HG02588 (cell line): ENCODE measurements around the gene HINT2.

Experiments used
- ATAC-seq: cut with Tn5 transposase; IDR thresholded peaks from one replicate; pipeline ENCODE4 v1.9.1; 2021; ENCODE audit warnings: mild to moderate bottlenecking, moderate library complexity; ENCODE audit not compliant: unreplicated experiment

Gene HINT2

DNA sequence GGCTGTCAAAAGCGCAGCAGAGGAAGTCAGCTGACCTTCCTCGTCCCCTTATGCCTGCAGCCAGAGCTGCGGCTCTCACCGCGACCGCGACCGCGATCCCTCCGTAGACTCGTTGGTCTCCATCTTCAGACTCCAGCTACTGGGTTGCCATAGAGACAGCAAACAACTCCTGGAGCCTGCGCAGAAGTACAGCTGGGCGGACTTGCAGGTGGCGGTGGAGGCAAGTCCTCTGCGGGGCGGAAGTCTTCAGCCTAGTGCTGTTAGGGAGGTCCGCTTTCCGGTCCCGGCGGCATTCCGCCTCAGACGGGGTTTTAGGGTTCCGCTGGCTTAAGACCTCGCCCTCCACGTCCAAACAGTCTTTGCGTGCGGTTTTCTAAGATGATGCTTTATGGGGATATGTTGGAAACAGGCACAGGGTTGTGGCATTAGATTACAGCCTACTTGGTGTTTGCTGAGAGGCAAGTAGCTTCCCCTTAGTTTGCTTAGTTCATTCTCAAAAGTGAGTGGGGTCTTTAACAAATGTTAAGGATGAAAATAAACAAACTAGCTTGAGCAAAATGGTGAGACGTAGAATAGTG lies 2.7 kb downstream of the HINT2 start, which contains the start of gene SPAG8:
Gene SPAG8 (minus strand): TSS at position 238 of the 578 bp plus-strand sequence. CDS start 115 bp downstream, at position 123.
- peak; percentile 61 for ATAC-seq

- no peak for ATAC-seq
Measured at GRCh38 chr9:35811381-35812024, 3.3 kb downstream of the HINT2 start.

- ATAC-seq = no peak
Measured at GRCh38 chr9:35810122-35810521, 4.7 kb downstream of the HINT2 start.

- ATAC-seq = no peak
Measured at GRCh38 chr9:35808433-35808832, 6.4 kb downstream of the HINT2 start.

- no peak for ATAC-seq
Measured at GRCh38 chr9:35806101-35806500, 8.7 kb downstream of the HINT2 start.

GRCh38 chr9:35801328-35802128 lies 13.3 kb downstream of the HINT2 start:
- ATAC-seq = no peak

DNA sequence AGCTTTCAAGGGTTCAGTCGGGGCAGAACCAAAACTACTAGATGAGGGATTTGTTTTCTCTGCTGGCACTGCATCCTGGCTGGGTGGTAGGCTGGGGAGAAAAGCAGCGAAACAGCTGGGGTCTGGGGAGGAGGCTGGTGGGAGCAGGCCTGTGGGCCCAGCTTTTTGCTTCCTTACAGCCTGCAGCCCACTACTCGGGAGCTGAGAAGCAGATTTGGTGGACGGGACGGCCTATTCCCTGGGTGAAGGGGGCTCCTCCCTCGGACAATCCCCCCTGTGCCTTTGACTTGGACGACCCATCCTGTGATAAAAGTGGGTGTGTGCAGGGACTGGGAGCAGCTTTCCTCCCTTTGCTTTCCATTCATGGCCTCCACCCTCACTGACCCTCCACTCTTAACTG lies 14.3 kb downstream of the HINT2 start:
- ATAC-seq = no peak

DNA sequence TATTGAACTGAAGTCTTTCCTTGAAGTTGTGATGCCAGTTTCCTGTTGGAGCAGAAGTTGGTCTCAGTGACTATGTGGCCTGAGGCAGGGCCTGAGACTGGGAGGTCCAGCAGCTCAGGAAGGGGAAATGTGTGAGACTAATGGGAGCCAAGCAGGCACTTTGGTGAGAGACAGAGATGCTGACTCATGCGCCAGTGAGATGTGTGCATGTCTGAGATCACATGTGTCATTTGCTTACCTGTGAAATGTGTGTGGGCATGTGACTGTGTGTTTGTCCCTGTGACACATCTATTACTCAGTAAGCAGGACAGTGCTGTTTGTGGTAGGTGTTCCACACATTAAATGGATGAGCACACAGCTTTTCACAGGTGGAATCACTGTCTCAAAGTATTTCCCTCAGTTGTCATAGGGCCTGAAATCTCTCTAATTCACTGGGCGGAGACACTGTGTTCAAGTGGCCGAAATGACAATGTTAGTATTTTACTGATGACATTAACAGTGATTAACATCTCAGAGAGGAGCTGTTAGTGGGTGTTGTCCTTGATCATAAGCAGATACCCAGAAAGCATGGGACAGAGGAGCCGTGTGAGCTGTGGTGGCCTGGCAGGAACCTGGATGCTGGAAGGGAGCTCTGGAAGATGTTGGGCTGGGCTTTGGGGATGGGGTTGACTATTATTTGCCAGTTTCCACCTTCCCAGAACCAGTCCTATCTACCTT lies 16.0 kb downstream of the HINT2 start:
- ATAC-seq = peak; percentile 47

- ATAC-seq = no peak
Measured at GRCh38 chr9:35797311-35798109, 17.3 kb downstream of the HINT2 start.

DNA sequence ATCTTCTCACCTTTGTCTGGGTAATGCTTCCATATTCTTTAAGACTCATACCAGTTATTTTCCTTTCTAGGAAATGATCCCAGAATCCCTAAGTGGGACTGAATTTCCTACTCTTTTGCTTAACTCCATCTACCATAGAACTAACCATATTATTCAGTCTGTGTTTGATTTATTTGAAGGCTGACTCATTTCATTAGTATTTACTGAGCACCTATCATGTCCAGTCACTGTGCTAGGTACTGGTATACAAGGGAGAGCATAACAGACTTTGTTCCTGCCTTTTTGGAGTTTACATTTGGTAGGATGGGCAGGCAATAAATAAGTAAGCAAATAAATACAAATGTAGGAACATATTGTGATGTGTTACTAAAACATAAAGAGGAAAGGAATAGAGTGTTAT lies 19.1 kb downstream of the HINT2 start:
- no peak for ATAC-seq

DNA sequence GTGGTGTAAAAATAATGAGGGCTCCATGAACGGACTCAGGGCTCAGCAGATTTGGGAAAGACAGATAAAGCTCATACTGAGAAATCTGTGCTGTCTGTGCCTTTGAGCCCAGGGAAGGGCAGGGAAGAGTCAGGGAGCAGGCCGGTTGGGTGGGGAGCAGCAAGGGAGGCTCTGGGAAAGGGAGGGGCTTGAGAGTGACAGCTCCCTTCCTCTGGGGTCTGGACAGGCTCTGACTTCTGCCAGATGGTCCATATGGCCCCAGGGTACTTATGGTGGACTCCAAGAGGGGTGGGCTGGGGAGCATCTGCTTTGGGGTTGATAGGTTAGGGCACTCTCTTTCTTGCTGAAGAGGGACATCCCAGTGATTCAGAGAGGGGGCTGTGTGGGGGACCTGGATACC lies 21.4 kb downstream of the HINT2 start:
- no peak for ATAC-seq

GRCh38 chr9:35792826-35793225 lies 22.0 kb downstream of the HINT2 start:
- no peak for ATAC-seq

DNA sequence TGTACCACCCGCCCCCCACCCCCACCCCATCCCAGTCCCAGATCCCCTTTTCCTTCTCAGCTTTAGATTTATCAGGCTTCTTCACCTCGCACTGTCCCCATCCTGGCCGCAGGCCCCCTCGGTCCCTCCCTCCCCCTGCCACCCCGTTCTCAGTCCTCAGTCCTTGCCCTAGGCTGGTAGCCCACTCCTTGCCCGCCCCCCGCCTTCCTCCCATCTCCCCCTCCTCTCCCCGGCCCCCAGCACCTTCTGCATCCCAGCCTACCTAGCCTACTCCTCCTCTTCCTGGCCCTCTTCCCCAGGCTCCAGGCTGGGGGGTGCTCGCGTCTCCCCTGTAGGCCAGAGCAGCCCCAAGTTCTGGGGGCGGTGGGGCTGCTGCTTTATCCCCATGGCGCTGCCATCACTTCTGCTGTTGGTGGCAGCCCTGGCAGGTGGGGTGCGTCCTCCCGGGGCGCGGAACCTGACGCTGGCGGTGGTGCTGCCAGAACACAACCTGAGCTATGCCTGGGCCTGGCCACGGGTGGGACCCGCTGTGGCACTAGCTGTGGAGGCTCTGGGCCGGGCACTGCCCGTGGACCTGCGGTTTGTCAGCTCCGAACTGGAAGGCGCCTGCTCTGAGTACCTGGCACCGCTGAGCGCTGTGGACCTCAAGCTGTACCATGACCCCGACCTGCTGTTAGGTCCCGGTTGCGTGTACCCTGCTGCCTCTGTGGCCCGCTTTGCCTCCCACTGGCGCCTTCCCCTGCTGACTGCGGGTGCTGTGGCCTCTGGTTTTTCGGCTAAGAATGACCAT lies 22.6 kb downstream of the HINT2 start:
- ATAC-seq = no peak

- no peak for ATAC-seq
Measured at GRCh38 chr9:35791297-35791921, 23.4 kb downstream of the HINT2 start, which contains the start of gene NPR2. Gene NPR2 (plus strand): TSS chr9:35791591. CDS start chr9:35792409, 818 bp downstream.

GRCh38 chr9:35790385-35791296 lies 24.2 kb downstream of the HINT2 start:
- ATAC-seq = no peak

DNA sequence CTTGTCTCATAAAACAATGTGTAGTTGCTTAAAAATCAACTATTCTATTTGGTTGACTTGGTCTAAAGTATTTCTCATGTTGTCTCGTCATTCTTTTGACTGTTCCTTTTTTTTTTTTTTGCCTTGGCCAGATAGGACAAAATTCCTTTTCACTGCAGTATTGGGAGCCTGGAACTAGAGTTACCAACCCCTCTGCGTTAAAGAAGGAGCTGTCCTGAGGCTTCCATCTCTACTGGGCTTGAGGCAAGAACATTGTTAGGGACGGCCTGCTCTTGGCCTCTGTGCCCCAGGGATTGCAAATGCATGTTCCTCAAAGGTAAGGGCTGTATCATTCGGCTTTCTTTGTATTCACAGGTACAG lies 24.8 kb downstream of the HINT2 start:
- no peak for ATAC-seq

GRCh38 chr9:35789541-35789940 lies 25.3 kb downstream of the HINT2 start:
- ATAC-seq = no peak

DNA sequence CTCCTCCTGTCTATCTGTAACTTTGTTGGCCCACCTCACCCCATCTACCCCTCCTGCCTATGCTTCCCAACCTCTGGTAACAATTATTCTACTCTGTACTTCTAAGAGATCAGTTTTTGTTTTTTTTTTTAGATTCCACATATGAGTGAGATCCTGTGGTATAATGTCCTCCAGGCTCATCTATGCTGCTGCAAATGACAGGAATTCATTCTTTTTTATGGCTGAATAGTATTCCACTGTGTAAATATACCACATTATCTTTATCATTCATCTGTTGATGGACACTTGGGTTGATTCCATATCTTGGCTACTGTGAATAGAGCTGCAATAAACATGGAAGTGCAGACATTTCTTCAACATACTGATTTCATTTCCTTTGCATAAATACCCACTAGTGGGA lies 31.4 kb downstream of the HINT2 start:
- no peak for ATAC-seq
